ENCODE measurements around the gene NSFL1C.

DNA sequence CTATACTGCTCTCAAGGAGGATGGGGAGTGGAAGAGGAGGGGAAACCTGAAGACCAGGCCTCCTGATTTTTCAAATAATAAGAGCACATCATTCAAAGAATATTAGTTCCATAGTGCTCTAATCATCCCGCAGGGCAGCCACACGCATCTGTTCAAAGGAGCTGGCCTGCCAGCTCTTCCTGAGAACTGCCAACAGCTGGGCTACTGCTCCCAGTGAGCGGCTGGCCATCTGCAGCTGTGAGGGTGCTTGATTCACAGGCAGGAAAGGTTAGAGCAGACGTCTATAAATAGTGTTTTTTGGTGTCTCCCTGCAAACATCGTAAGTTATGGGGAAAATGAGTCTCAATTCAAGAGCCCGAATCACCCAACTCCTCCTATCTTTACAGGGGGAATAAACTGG, 17.3 kb downstream of the NSFL1C start:
- TF ChIP-seq POLR2AphosphoS5 (IDR thresholded peaks at IDR 0.05) = no peak
- TF ChIP-seq, protein P1, sequence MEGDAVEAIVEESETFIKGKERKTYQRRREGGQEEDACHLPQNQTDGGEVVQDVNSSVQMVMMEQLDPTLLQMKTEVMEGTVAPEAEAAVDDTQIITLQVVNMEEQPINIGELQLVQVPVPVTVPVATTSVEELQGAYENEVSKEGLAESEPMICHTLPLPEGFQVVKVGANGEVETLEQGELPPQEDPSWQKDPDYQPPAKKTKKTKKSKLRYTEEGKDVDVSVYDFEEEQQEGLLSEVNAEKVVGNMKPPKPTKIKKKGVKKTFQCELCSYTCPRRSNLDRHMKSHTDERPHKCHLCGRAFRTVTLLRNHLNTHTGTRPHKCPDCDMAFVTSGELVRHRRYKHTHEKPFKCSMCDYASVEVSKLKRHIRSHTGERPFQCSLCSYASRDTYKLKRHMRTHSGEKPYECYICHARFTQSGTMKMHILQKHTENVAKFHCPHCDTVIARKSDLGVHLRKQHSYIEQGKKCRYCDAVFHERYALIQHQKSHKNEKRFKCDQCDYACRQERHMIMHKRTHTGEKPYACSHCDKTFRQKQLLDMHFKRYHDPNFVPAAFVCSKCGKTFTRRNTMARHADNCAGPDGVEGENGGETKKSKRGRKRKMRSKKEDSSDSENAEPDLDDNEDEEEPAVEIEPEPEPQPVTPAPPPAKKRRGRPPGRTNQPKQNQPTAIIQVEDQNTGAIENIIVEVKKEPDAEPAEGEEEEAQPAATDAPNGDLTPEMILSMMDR (IDR thresholded peaks at IDR 0.05) = no peak

Measured in upper lobe of left lung (tissue), 4 donors.